ENCODE measurements around the gene POLR2H.

POLR2H gene

GRCh38 chr3:184387174-184387714, 25.7 kb downstream of the POLR2H start:
- no peak for DNase-seq (ENCODE audit: low read depth)

GRCh38 chr3:184388164-184388935, 26.8 kb downstream of the POLR2H start:
- no peak for DNase-seq (ENCODE audit: low read depth)

GRCh38 chr3:184388936-184389230, 27.4 kb downstream of the POLR2H start:
- no peak for DNase-seq (ENCODE audit: low read depth)

- no peak for DNase-seq (ENCODE audit: low read depth)
Observed at GRCh38 chr3:184389384-184389783, 27.9 kb downstream of the POLR2H start.

GRCh38 chr3:184389935-184390528, 28.5 kb downstream of the POLR2H start:
- no peak for DNase-seq (ENCODE audit: low read depth)

- DNase-seq (ENCODE audit: low read depth), result no peak
Observed at GRCh38 chr3:184391266-184391665, 29.8 kb downstream of the POLR2H start.

- no peak for DNase-seq (ENCODE audit: low read depth)
Observed at GRCh38 chr3:184395320-184395660, 33.8 kb downstream of the POLR2H start.

GRCh38 chr3:184399410-184399809, 37.9 kb downstream of the POLR2H start:
- DNase-seq (ENCODE audit: low read depth), result peak; percentile 14

- no peak for DNase-seq (ENCODE audit: low read depth)
Observed at GRCh38 chr3:184405075-184406030, 43.8 kb downstream of the POLR2H start.

GRCh38 chr3:184409331-184409926, 47.9 kb downstream of the POLR2H start:
- no peak for DNase-seq (ENCODE audit: low read depth)

- DNase-seq (ENCODE audit: low read depth), result no peak
Observed at GRCh38 chr3:184409946-184410500, 48.5 kb downstream of the POLR2H start.

- DNase-seq (ENCODE audit: low read depth), result no peak
Observed at GRCh38 chr3:184414418-184415202, 53.1 kb downstream of the POLR2H start.

GRCh38 chr3:184415203-184415490, 53.6 kb downstream of the POLR2H start:
- DNase-seq (ENCODE audit: low read depth), result no peak

- DNase-seq (ENCODE audit: low read depth), result peak; percentile 22
Observed at GRCh38 chr3:184417619-184418327, 56.3 kb downstream of the POLR2H start.
